ENCODE data around the gene MARS2.
A peak's percentile ranks its signal among the peaks of the same experiment; 100 is the strongest.
"Not testable (repeated sequence)": the region's sequence is repeated elsewhere in the genome, so short reads cannot be mapped to it uniquely, and the experiment has no call there.

MARS2 gene

DNA sequence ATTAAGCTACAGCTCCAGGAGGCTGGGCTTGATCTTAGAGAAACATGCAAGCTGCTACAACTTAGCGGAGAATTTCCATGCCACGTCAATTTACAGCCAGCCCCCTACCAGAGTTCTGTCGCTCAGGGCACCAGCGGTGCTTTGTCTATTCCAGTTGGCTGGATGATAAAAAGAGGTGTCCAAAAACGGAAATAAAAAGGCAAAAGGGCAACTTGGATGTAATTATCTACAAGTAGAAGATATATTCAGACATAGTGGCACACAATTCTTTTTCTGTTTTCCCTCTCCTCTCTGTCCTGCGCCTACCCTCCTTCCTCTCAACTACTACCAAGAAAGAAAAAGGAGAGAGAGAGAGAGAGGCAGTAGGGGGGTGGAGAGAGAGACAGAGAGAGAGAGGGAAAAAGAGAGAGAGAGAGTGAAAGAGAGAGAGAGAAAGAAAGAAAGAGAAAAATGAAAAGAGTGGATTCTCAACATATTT, 29.4 kb upstream of the MARS2 start:
- H3K4me3 ChIP-seq (ENCODE audit: low read depth, low read length), result peak overlapping the region; percentile 49
- TF ChIP-seq, protein P1, sequence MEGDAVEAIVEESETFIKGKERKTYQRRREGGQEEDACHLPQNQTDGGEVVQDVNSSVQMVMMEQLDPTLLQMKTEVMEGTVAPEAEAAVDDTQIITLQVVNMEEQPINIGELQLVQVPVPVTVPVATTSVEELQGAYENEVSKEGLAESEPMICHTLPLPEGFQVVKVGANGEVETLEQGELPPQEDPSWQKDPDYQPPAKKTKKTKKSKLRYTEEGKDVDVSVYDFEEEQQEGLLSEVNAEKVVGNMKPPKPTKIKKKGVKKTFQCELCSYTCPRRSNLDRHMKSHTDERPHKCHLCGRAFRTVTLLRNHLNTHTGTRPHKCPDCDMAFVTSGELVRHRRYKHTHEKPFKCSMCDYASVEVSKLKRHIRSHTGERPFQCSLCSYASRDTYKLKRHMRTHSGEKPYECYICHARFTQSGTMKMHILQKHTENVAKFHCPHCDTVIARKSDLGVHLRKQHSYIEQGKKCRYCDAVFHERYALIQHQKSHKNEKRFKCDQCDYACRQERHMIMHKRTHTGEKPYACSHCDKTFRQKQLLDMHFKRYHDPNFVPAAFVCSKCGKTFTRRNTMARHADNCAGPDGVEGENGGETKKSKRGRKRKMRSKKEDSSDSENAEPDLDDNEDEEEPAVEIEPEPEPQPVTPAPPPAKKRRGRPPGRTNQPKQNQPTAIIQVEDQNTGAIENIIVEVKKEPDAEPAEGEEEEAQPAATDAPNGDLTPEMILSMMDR (IDR thresholded peaks at IDR 0.05; ENCODE audit: low read depth, low read length, missing control alignments), result no peak
- DNase-seq (ENCODE audit: low read depth), result peak; percentile 47
- in situ Hi-C loops (cut with HindIII; ENCODE audit: low sequenced_read_pairs), result no loop called here

GRCh38 chr2:197677056-197677455, 28.1 kb upstream of the MARS2 start:
- no peak overlapping the region for H3K4me3 ChIP-seq (ENCODE audit: low read depth, low read length)
- TF ChIP-seq, protein P1 (IDR thresholded peaks at IDR 0.05; ENCODE audit: low read depth, low read length, missing control alignments), result no peak
- in situ Hi-C loops (cut with HindIII; ENCODE audit: low sequenced_read_pairs), result no loop called here
- no peak for DNase-seq (ENCODE audit: low read depth)

DNA sequence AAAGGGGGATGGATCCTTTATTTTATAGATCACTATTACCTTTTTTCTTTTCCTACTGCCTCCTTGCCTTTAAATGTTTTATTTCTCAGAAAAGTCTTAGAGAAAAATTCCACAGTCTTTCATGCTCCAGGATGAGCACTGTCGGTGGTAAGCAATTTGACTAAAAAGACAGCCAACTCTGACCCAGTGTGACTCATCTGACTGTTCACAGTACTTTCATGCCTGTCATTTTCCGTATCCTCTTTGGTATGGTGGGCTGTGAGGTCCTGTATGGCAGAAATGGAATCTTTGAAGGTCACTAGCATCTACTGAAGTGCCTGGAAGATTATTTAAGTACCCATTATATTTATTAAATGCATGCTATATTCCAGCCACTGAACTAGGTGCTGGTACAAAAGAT, 27.7 kb upstream of the MARS2 start:
- TF ChIP-seq, protein P1 (IDR thresholded peaks at IDR 0.05; ENCODE audit: low read depth, low read length, missing control alignments), result no peak
- no peak overlapping the region for H3K4me3 ChIP-seq (ENCODE audit: low read depth, low read length)
- in situ Hi-C loops (cut with HindIII; ENCODE audit: low sequenced_read_pairs), result no loop called here
- DNase-seq (ENCODE audit: low read depth), result no peak

DNA sequence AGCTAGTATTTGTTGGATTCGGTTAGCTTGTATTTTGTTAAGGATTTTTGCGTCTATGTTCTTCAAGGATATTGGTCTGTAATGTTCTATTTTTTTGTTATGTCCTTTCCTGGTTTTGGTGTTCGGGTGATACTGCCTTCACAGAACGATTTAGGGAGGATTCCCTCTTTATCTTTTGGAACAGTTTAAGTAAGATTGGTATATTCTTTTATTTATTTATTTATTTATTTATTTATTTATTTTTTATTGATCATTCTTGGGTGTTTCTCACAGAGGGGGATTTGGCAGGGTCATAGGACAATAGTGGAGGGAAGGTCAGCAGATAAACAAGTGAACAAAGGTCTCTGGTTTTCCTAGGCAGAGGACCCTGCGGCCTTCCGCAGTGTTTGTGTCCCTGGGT, 10.0 kb upstream of the MARS2 start:
- DNase-seq (ENCODE audit: low read depth); in situ Hi-C loops (cut with HindIII; ENCODE audit: low sequenced_read_pairs); H3K4me3 ChIP-seq (ENCODE audit: low read depth, low read length): not testable (repeated sequence)

DNA sequence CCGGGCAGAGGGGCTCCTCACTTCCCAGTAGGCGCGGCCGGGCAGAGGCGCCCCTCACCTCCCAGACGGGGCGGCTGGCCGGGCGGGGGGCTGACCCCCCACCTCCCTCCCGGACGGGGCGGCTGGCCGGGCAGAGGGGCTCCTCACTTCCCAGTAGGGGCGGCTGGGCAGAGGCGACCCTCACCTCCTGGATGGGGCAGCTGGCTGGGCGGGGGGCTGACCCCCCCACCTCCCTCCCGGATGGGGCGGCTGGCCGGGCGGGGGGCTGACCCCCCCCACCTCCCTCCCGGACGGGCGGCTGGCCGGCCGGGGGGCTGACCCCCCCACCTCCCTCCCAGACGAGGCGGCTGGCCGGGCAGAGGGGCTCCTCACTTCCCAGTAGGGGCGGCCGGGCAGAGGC, 9.2 kb upstream of the MARS2 start:
- H3K4me3 ChIP-seq (ENCODE audit: low read depth, low read length); in situ Hi-C loops (cut with HindIII; ENCODE audit: low sequenced_read_pairs); DNase-seq (ENCODE audit: low read depth): not testable (repeated sequence)

- DNase-seq (ENCODE audit: low read depth); H3K4me3 ChIP-seq (ENCODE audit: low read depth, low read length); in situ Hi-C loops (cut with HindIII; ENCODE audit: low sequenced_read_pairs): not testable (repeated sequence)
Measured at GRCh38 chr2:197696571-197696970, 8.6 kb upstream of the MARS2 start.

GRCh38 chr2:197699724-197700123, 5.4 kb upstream of the MARS2 start:
- in situ Hi-C loops (cut with HindIII; ENCODE audit: low sequenced_read_pairs); H3K4me3 ChIP-seq (ENCODE audit: low read depth, low read length); DNase-seq (ENCODE audit: low read depth): not testable (repeated sequence)

GRCh38 chr2:197700960-197701359, 4.2 kb upstream of the MARS2 start:
- in situ Hi-C loops (cut with HindIII; ENCODE audit: low sequenced_read_pairs), result no loop called here
- no peak overlapping the region for H3K4me3 ChIP-seq (ENCODE audit: low read depth, low read length)

More at GRCh38 chr2:197700960-197701359, 4.2 kb upstream of the MARS2 start:
- DNase-seq (ENCODE audit: low read depth), result no peak
- TF ChIP-seq, protein P1 (IDR thresholded peaks at IDR 0.05; ENCODE audit: low read depth, low read length, missing control alignments), result no peak
